Activated naive CD4-positive, alpha-beta T cell treated with anti-CD3 and anti-CD28 coated beads, Interleukin-2, amount 50 U/mL, for 16 hours (primary cell): ENCODE results near the gene POLR3G.

ENCODE experiments used
- DNase-seq: peaks from one replicate; pipeline ENCODE4 v3.0.0-alpha.2; 2020

The POLR3G gene

DNA sequence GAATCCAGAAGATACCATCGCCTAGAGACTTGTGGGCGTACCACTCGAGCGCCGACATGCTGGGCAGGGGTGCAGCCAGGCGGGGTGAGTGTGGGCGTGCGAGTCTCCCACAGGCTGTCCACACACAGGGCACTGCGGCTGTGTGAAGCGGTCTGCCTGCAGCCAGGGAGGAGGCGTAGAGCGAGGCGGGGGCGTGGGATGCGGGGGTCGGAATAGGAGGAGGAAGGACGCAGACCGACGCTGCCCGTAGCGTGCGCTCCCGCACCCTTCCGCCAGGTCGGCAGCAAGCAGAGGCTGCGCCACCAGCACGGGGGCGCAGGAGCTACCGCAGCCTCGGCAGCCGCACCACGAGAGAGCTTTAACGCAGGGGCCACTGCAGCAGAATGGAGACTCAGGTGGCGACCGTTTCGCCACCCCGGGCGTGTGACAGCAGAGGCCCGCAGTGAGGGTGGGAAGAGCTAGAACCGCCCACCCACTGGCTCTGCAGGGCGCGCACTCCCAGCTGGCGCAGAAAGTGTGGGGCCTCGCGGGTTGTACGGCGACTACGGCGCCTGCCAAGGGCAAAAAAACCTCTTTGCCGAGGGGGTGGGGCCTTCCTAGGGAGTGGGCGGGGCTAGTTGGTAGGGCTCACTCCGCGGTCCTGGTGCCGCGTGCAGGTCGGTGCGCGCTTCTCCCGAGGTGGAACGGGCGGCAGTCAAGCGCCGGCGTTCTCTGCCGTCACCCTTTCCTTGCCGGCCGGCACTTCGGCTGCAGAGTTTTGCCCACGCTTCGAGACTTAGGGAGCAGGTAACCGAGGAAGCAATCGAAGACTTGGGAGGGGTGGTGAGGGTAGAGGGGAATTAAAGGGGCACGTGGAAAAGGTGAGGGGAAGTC is at the start of gene POLR3G, which contains the start of gene MBLAC2:
Gene POLR3G, plus strand, starts transcription at position 630 of the 873 bp plus-strand sequence. CDS start 10,704 bp downstream, outside the sequence.
Gene MBLAC2, minus strand, starts transcription at position 537 of the 873 bp plus-strand sequence. Its CDS starts 479 bp downstream, at position 58.
- peak; percentile 95 for DNase-seq

DNA sequence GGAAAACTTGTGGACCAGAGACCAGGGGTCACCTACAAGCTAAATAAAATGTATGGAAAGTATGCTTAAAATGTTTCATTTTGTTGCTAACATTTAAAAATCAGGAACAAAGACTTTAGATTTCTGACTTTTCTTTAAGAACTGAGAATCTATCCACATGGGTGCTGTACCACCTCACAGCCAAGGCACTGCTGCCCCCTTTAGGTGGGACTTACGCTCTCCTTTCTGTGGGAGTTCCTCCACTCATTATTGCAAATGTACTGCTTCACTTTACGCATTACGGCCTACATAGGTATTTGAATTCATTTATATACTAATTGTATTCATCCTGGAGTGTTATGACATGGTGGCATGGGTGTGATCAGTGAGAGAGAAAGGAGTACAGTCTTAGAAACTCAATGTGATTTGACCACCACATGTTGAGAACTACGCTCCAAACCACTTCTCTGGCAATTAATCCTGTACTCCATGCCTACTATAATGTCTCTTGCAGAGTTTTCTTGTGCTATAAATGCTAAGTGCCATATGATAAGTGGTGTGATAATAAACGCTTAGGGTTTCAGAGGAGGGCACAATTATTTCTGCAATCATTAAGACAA is 40.4 kb upstream of the POLR3G start:
- DNase-seq, result peak; percentile 56

DNA sequence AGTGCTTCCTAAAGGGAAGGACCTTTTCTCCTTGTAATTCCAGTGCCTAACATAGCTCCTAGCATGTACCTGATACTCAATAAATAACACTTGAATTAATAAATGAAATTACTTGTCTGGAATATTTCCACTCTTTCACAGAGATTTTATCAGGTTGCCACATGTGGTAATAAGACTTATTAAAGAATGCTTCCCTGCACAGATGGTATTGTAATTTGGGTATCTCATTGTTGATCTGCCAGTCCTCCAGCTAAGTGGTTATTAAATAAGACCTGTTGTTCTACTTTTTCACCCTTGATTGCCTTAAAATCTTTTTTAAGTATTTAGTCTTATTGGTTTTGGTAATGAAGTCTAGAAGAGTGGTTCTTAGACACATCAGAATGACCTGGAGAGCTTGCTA is 37.0 kb upstream of the POLR3G start:
- no peak for DNase-seq

- DNase-seq, result no peak
These were observed 36.6 kb upstream of the POLR3G start for GRCh38 chr5:90438100-90438499.

GRCh38 chr5:90440644-90441043 is 34.0 kb upstream of the POLR3G start:
- DNase-seq, result no peak

DNA sequence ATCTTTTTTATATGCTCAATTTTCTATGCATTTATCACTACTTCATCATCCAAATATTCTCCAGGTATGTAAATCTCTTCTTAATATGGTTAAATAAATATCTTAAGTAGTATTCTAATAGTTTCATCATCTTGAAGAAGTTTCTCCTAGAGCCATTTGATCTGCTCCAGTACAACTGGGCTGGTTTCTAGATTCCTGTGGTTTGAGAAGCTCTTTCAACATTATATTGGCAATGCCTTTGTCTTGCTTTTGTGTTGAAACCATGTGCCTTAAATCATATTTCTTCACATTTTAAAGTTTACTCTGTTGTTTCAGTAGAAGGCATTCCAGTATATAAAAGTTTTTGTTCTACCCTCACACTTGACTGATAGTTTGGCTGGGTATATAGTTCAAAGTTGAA is 27.7 kb upstream of the POLR3G start:
- DNase-seq, result no peak

- no peak for DNase-seq
These were observed 13.4 kb upstream of the POLR3G start for GRCh38 chr5:90461288-90461687.

DNA sequence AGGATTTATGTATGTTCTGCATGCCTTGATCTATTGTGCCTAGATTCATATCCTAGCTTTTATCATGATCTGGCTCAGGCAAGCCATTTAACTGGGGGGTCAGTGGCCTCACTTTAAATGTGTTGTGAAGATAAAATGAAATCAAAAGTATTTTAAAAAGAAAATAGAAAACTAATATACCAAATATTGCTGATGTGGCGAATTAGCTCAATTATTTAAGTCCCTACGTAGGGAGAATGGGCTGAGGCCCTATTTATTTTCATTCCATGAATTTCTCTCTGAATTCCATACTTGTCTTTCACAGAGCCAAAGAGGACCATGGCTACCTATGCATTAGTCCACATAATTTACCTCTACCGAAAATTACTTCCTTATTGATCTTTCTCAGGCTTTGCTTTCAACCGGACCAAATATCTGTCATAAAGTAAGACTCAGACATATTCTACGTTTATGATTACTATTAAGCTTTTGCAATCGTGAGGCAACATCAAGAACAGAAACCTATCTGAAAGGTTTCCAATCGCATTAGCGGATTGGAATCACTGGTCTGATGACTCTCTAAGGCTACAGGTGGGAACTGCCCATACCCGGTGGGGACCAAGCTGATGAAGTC is 1.8 kb upstream of the POLR3G start:
- no peak for DNase-seq

DNA sequence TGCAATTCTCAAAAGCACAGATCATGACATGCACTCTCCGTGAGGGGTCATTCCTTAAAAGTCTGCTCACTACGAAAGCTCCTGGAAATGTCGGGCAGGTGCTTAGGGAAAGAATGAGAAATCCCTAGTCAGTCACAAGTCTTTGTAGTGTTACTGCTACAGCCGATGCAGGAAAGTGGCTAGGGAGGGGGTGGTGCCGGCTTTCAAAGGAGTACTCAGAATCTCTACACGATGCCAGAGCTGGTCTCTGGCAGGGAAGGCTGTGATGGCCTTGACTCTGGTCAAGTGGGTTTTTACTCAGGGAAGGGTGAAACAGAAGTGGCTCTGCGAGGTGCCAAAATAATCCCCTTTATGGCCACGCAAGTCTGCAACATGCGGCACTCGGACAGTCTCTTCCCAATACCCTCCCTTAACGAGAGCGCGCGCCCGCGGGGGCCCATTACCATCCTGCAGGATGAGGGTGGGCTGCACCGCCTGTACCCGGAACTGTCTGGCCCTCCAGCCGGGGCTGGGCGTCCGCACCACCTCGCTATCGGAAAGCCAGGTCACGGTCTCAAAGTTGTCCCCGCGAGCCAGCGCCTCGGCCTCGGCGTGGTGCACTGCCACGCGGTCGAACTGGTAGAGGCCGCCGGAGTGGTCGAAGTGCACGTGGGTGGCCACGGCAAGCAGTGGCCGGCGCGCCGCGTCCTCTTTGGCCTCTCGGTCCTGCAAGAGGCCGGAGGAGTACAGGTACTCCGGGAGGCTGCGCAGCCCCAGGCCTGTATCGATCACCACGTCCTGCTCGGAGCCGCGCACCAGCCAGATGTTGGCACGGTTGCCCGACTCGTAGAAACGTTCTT is 1.0 kb upstream of the POLR3G start:
- peak; percentile 29 for DNase-seq

DNA sequence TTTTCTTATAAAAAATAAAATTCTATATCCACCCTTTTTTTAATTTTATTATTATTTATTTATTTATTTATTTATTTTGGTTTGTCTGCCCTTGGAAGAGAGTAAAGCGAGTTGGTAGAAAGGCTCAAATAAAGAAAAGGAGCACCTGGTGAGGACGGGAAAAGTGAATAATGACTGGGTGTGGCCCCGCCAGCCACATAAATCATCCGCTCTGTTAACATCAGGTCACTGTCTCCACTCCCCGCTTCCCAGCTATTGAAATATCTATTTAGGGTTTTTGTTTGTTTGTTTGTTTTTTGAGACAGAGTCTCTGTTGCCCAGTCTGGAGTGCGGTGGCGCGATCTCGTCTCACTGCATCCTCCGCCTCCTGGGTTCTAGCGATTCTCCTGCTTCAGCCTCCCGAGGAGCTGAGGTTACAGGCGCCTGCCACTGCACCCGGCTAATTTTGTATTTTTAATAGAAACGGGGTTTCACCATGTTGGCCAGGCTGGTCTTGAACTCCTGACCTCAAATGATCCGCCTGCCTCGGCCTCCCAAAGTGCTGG is 844 bp downstream of the POLR3G start:
- no peak for DNase-seq

DNA sequence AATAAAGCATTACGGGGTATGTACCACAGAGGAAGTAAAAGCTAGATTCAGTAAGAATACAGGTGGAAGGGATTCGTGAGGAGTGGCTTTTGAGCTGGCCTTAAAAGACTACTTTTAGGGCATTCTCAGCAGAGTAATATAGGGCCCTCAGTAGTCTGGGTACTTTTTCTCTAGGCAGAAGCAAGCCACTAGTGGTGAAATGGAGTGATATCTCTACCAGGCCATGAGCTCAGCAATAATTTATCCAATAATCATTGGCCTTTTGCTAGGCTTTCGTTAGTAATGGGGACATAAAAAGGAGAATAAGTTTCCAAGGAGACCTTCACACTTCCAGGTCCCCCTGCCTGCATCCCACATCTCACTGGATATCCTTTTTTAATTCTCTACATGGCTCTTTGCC is 1.7 kb downstream of the POLR3G start:
- no peak for DNase-seq

- no peak for DNase-seq
These were observed 2.4 kb downstream of the POLR3G start for GRCh38 chr5:90477073-90477472.

DNA sequence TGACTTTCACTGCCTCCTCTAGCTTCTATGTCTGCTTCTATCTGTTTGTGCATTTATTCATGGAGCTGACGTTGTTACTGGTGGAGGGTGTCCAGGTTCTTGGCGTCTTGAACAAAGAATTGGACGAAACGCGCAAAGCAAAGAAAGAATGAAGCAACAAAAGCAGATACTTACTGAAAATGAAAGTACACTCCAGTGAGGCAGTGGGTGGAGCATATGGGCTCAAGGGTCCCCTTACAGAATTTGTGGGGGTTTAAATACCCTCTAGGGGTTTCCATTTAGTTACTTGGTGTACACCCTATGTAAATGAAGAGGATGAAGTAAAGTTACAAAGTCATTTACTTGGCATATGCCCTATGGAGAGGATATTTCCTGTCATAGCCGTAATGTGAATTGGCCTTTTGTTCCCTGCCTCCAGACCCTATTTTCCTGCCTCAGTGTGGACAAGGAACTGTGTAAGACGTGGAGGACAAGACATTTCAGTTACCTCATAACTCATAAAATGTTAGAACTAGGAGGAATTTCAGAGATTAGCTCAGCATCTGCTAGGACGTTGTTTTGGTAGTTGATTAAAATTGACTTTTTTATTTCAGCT is 3.1 kb downstream of the POLR3G start:
- no peak for DNase-seq

GRCh38 chr5:90479611-90480385 is 5.1 kb downstream of the POLR3G start:
- no peak for DNase-seq

DNA sequence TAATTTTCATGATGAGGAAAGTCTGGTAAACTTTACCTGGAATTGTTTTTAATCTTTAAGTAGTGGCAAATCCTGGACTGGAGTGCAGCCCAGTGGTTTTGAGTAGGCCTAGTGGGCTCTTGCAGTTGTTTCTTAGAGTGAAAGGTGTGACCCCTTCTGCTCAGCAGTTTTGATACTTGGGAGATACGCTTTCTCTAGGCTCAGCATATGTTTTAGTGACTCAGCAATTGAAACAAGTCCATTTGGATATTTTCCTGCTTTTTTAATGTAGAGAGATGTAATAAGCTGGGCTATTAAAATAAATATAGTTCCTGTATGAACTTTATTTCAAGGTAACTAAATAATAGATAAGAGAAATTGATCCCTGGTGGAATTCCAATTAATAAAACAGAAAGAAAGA is 6.0 kb downstream of the POLR3G start:
- no peak for DNase-seq

- no peak for DNase-seq
These were observed 8.5 kb downstream of the POLR3G start for GRCh38 chr5:90483206-90483605.

DNA sequence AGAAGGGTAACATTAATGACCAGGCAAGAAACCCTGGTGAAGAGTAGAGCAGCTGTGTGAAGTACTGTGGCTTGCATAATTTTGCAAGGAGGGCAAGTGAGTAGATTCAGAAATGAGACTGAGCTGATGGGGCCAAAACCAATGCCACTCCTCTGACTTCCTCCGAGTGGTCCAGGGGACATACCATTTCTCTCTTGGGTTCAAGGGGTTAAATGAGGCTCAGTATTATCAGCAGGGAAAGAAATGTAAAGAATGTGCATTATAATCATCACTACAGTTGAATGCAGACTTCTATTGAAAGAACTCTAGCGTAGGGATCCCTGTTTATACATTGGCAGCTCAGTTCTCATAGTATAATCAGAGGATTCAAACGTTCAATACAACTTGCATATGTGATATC is 9.9 kb downstream of the POLR3G start:
- DNase-seq, result no peak

DNA sequence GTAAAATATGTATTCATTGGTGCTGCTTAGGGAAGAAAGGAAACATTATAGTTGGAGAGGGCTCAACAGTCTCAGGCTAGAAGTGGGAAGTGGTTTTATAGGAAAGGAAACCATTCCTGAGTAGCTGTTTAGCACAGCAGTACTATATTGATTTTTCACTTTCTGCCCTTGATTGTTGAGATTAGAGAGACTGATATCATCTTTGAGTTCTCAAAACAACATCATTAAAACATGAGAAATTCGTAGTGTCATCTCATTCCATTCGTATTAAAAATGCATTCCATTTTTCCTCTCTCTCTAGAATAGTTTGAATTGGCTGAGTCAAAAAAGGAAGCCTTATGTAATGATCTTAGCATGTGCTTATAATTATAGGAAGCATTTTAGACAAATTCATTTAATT is 14.1 kb downstream of the POLR3G start:
- no peak for DNase-seq

- no peak for DNase-seq
These were observed 19.4 kb downstream of the POLR3G start for GRCh38 chr5:90494043-90494442.

DNA sequence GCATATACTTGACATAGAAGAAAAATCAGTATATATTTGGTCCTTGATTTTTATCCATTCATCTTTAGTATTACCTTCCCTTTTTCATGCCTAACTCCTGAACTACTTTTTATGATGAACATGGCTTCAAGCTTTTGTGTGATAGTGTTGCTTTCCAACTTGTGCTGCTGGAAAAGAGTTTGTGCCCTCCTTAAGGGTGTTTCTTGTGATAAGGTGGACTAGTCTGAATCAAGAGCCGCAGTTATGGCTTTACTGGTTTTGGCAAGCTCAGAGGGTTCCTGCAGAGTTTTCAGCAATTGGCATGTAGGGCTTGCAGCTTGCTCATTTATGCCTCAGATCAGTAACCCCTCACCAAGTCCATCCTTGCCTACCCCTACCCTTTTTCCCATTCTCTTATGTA is 20.5 kb downstream of the POLR3G start:
- DNase-seq, result no peak

GRCh38 chr5:90503596-90503995 is 28.9 kb downstream of the POLR3G start:
- DNase-seq, result no peak
